HFFc6 (cell line): ENCODE results near the gene SPTB. TPM values are rescaled to one million over a fixed set of nuclear protein-coding genes. Genes with fewer than 3 reads are reported as not detected.

Experiments used
- DNase-seq: peaks from one replicate; pipeline ENCODE4 v3.0.0-alpha.2; 2018
- H3K27ac Mint-ChIP-seq: 2 replicates; pipeline ENCODE4 v1.8.0; 2020; ENCODE audit warnings: mild to moderate bottlenecking, mixed read lengths
- H3K27me3 Mint-ChIP-seq: 2 replicates; pipeline ENCODE4 v1.8.0; 2021; ENCODE audit warnings: mild to moderate bottlenecking, moderate library complexity, mixed read lengths; ENCODE audit not compliant: insufficient read depth
- H3K36me3 Mint-ChIP-seq: 2 replicates; pipeline ENCODE4 v1.8.0; 2021; ENCODE audit warnings: low read depth, mixed read lengths
- H3K4me1 Mint-ChIP-seq: 2 replicates; pipeline ENCODE4 v1.8.0; 2020; ENCODE audit warnings: low read depth, mixed read lengths
- H3K4me3 Mint-ChIP-seq: 2 replicates; pipeline ENCODE4 v1.8.0; 2020; ENCODE audit warnings: mild to moderate bottlenecking, moderate library complexity, mixed read lengths
- H3K9me3 Mint-ChIP-seq: 2 replicates; pipeline ENCODE4 v1.8.0; 2020; ENCODE audit warnings: mild to moderate bottlenecking, mixed read lengths
- total RNA-seq, 6 experiments: library from RNA; stranded (reverse); fragmentation: NEBNext Ultra II Directional; extraction: Animal tissue kit (Norgen Biotek cat#: 25700); gene quantifications; 2 replicates in 1 of 6; 3 replicates in 5 of 6; pipeline ENCODE4 v1.2.3, GENCODE V29; 2021
- TF ChIP-seq, protein P1 (sequence below): fragments of 200-600 bp; sonication (generic); IDR thresholded peaks from 2 replicates; pipeline ENCODE4 v1.5.0; 2021; ENCODE audit warnings: antibody characterized with exemption, mild to moderate bottlenecking

SPTB gene
- total RNA-seq, 6 experiments from 2014 or later = 0.58 to 1.1 (median 0.72) TPM

GRCh38 chr14:64856529-64857445 is 22.9 kb downstream of the SPTB start:
- no peak overlapping the region for H3K4me3 Mint-ChIP-seq
- H3K4me1 Mint-ChIP-seq = no peaks in the 10 kb centered on the region
- no peaks in the 10 kb centered on the region for H3K9me3 Mint-ChIP-seq
- H3K27me3 Mint-ChIP-seq = peaks cover 42% of the 10 kb centered on the region
- TF ChIP-seq, protein P1, sequence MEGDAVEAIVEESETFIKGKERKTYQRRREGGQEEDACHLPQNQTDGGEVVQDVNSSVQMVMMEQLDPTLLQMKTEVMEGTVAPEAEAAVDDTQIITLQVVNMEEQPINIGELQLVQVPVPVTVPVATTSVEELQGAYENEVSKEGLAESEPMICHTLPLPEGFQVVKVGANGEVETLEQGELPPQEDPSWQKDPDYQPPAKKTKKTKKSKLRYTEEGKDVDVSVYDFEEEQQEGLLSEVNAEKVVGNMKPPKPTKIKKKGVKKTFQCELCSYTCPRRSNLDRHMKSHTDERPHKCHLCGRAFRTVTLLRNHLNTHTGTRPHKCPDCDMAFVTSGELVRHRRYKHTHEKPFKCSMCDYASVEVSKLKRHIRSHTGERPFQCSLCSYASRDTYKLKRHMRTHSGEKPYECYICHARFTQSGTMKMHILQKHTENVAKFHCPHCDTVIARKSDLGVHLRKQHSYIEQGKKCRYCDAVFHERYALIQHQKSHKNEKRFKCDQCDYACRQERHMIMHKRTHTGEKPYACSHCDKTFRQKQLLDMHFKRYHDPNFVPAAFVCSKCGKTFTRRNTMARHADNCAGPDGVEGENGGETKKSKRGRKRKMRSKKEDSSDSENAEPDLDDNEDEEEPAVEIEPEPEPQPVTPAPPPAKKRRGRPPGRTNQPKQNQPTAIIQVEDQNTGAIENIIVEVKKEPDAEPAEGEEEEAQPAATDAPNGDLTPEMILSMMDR = no peak
- H3K36me3 Mint-ChIP-seq = no peaks in the 10 kb centered on the region
- H3K27ac Mint-ChIP-seq = no peak overlapping the region
- DNase-seq = no peak

GRCh38 chr14:64855721-64856528 is 23.8 kb downstream of the SPTB start:
- Mint-ChIP-seq H3K27me3 (peaks cover 42% of the 10 kb centered on the region), H3K9me3 (no peaks in the 10 kb centered on the region), H3K4me1 (no peaks in the 10 kb centered on the region), H3K36me3 (no peaks in the 10 kb centered on the region), H3K27ac (no peak overlapping the region), H3K4me3 (no peak overlapping the region)
- TF ChIP-seq, protein P1 = no peak
- no peak for DNase-seq

DNA sequence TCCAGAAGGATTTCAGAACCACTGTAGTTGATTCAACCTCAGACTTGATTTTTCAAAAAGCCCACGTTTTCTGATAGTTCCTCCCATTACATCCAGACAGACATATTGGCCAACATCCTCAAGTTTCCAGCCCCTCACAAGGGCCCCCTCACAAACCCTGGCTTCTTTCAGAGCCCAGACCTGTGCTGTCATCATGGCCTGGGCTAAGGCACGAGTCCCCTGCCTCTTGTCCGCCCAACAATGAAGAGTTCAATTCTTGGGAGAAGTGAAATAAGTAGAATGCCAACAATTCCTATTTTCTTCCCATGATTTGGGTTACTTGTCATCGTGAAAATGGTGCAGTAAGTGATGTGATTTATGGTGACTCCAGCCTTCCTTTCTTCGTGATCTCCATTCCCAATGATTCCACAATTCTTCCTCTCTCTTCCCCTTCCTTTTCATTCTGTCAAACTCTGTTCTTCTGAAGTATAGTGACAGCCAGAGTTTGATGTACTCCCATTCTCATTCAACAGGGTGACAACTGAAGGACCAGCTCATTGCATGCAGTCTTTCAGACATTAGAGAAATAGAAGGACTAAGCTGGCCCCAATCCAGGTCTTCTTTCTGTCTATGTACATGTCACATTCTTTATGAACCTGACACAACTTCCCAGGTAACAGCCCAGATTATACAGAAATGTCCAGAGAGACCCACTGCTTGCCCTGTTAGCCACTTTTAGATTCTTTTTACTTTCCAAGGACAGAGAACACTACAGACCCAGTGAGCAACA is 29.2 kb downstream of the SPTB start:
- Mint-ChIP-seq H3K27ac (no peak overlapping the region), H3K36me3 (no peaks in the 10 kb centered on the region), H3K27me3 (peaks cover 55% of the 10 kb centered on the region), H3K4me1 (peaks cover 8% of the 10 kb centered on the region), H3K4me3 (no peak overlapping the region), H3K9me3 (no peaks in the 10 kb centered on the region)
- no peak for DNase-seq
- TF ChIP-seq, protein P1 = no peak

- H3K9me3 Mint-ChIP-seq = no peaks in the 10 kb centered on the region
- peaks cover 54% of the 10 kb centered on the region for H3K27me3 Mint-ChIP-seq
- no peak for DNase-seq
- H3K4me1 Mint-ChIP-seq = peaks cover 14% of the 10 kb centered on the region
- TF ChIP-seq, protein P1 = no peak
- no peaks in the 10 kb centered on the region for H3K36me3 Mint-ChIP-seq
- no peak overlapping the region for H3K27ac Mint-ChIP-seq
- no peak overlapping the region for H3K4me3 Mint-ChIP-seq
These were observed 29.8 kb downstream of the SPTB start for GRCh38 chr14:64849940-64850339.

DNA sequence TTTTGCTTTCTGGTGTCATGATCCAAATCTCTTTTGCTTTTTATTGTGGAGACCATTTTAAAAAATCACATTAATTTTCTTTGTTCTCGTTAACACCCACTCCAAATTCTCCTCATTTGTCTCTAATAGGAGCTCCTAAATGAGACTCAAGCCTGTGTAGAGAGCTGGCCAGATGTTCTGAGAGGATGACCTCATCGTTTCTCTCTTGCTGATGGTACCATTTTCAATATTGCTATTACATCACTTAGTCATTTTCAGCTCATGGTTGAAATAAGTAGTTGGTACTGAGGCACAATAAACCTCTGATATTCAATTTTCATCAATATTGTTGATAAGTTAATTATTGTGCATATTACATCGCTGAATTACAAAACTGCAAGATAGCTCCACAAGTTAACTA is 31.5 kb downstream of the SPTB start:
- Mint-ChIP-seq H3K4me1 (peaks cover 23% of the 10 kb centered on the region), H3K27ac (no peak overlapping the region), H3K27me3 (peaks cover 56% of the 10 kb centered on the region), H3K36me3 (no peaks in the 10 kb centered on the region), H3K9me3 (no peaks in the 10 kb centered on the region), H3K4me3 (no peak overlapping the region)
- DNase-seq = no peak
- TF ChIP-seq, protein P1 = no peak
